GM23338 (cell line): ENCODE measurements around the gene DOCK3. TPM values are rescaled to one million over a fixed set of nuclear protein-coding genes. Genes with fewer than 3 reads are reported as not detected.
"Not testable (repeated sequence)": the region's sequence is repeated elsewhere in the genome, so short reads cannot be mapped to it uniquely, and the experiment has no call there.

ENCODE experiments used
- ATAC-seq: fragments of 200-7000 bp; cut with Tn5 transposase; 3 replicates; pipeline ENCODE4 v1.9.1; 2020
- DNase-seq: peaks from one replicate; pipeline ENCODE4 v3.0.0-alpha.2; 2015; ENCODE audit warnings: low spot score
- H2AFZ ChIP-seq: fragments of 200-600 bp; sonication (generic); 2 replicates; pipeline ENCODE4 v1.8.0; 2016; ENCODE audit warnings: antibody characterized with exemption, mild to moderate bottlenecking, moderate library complexity
- H3F3A ChIP-seq: fragments of 200-600 bp; sonication (generic); replicated peaks from 2 replicates; pipeline ENCODE4 v1.8.0; 2017; ENCODE audit warnings: antibody characterized with exemption, mixed run types, low read depth
- H3K27ac ChIP-seq: fragments of 200-600 bp; sonication (generic); 2 replicates; pipeline ENCODE4 v1.6.1; 2016; ENCODE audit warnings: low read depth
- H3K27me3 ChIP-seq: fragments of 200-600 bp; sonication (generic); 2 replicates; pipeline ENCODE4 v1.8.0; 2016; ENCODE audit warnings: mild to moderate bottlenecking, mixed run types, moderate library complexity; ENCODE audit not compliant: insufficient read depth
- H3K36me3 ChIP-seq: fragments of 200-600 bp; sonication (generic); 2 replicates; pipeline ENCODE4 v1.8.0; 2016; ENCODE audit warnings: mild to moderate bottlenecking; ENCODE audit not compliant: insufficient read depth
- H3K4me1 ChIP-seq: fragments of 200-600 bp; sonication (generic); 2 replicates; pipeline ENCODE4 v1.8.0; 2016; ENCODE audit warnings: mild to moderate bottlenecking, moderate library complexity; ENCODE audit not compliant: insufficient read depth
- H3K4me2 ChIP-seq: fragments of 200-600 bp; sonication (generic); 2 replicates; pipeline ENCODE4 v1.7.1; 2017; ENCODE audit warnings: mixed run types
- H3K4me3 ChIP-seq: fragments of 200-600 bp; sonication (generic); 2 replicates; pipeline ENCODE4 v1.6.1; 2016; ENCODE audit warnings: mixed run types
- H3K79me2 ChIP-seq: fragments of 200-600 bp; sonication (generic); replicated peaks from 2 replicates; pipeline ENCODE4 v1.8.0; 2017; ENCODE audit warnings: mild to moderate bottlenecking; ENCODE audit not compliant: insufficient read depth
- H3K9me2 ChIP-seq: fragments of 200-600 bp; sonication (generic); 2 replicates; pipeline ENCODE4 v1.8.0; 2017; ENCODE audit not compliant: insufficient read depth
- H4K20me1 ChIP-seq: fragments of 200-600 bp; sonication (generic); replicated peaks from 2 replicates; pipeline ENCODE4 v1.8.0; 2017; ENCODE audit warnings: mild to moderate bottlenecking; ENCODE audit not compliant: insufficient read depth
- H3K27ac Mint-ChIP-seq: 2 replicates; pipeline ENCODE4 v1.8.0; 2020; ENCODE audit warnings: inconsistent platforms, mild to moderate bottlenecking, moderate library complexity, mixed read lengths
- H3K27me3 Mint-ChIP-seq: 3 replicates; pipeline ENCODE4 v1.8.0; 2022; ENCODE audit warnings: low read depth, mild to moderate bottlenecking, moderate library complexity, mixed read lengths, inconsistent platforms; ENCODE audit not compliant: insufficient read depth, poor library complexity
- H3K36me3 Mint-ChIP-seq: 3 replicates; pipeline ENCODE4 v1.8.0; 2021; ENCODE audit warnings: low read depth, mild to moderate bottlenecking, inconsistent platforms, moderate library complexity, mixed read lengths
- H3K4me1 Mint-ChIP-seq: 3 replicates; pipeline ENCODE4 v1.8.0; 2020; ENCODE audit warnings: mild to moderate bottlenecking, inconsistent platforms, mixed read lengths
- H3K4me3 Mint-ChIP-seq: 3 replicates; pipeline ENCODE4 v1.8.0; 2021; ENCODE audit warnings: moderate library complexity, mild to moderate bottlenecking, inconsistent platforms, mixed read lengths
- H3K9me3 Mint-ChIP-seq: 3 replicates; pipeline ENCODE4 v1.8.0; 2020; ENCODE audit warnings: moderate library complexity, mild to moderate bottlenecking, inconsistent platforms, mixed read lengths
- CREB1 ChIP-seq: fragments of 250-450 bp; sonication (Bioruptor Pico); IDR thresholded peaks from 2 replicates; pipeline ENCODE4 v1.5.0; 2020; ENCODE audit warnings: low read depth, mild to moderate bottlenecking, moderate library complexity
- EZH2 ChIP-seq: fragments of 200-600 bp; sonication (generic); IDR thresholded peaks from one replicate; pipeline ENCODE4 v1.8.0; 2017; ENCODE audit warnings: antibody characterized with exemption, mild to moderate bottlenecking, low read depth; ENCODE audit not compliant: unreplicated experiment
- JUNB ChIP-seq: IDR thresholded peaks from one replicate; pipeline ENCODE4 v1.6.1; 2016; ENCODE audit warnings: antibody characterized with exemption; ENCODE audit not compliant: unreplicated experiment
- NANOG ChIP-seq: IDR thresholded peaks from 2 replicates; pipeline ENCODE4 v1.6.1; 2016; ENCODE audit warnings: antibody characterized with exemption, borderline replicate concordance
- ZNF331 ChIP-seq: fragments of 250-450 bp; sonication (Bioruptor Pico); IDR thresholded peaks from 2 replicates; pipeline ENCODE4 v1.5.0; 2020; ENCODE audit warnings: low read depth, mild to moderate bottlenecking, moderate library complexity
- polyA plus RNA-seq: library from polyadenylated mRNA; unstranded; fragments of >200 nt; fragmentation: Nextera tagmentation; extraction: Ambion mirVana; gene quantifications from 2 replicates; pipeline ENCODE4 v1.2.1, GENCODE V29; 2016
- total RNA-seq: library from RNA; depleted of rRNA; stranded (reverse); fragments of >200 nt; shearing (Covaris generic); gene quantifications from 2 replicates; pipeline ENCODE4 v1.2.3, GENCODE V29; 2014
- TF ChIP-seq, protein P1 (sequence below): IDR thresholded peaks from 2 replicates; pipeline ENCODE4 v1.6.1; 2016; ENCODE audit warnings: antibody characterized with exemption
- TF ChIP-seq, protein P2 (sequence below), 2 experiments: fragments of 200-600 bp in 1 of 2; sonication (generic) in 1 of 2; conservative IDR thresholded peaks; 2 replicates each; pipeline versions ENCODE4 v1.5.1 to v1.6.1; 2016 to 2017; ENCODE audit warnings: antibody characterized with exemption in 2 of 2, low read depth in 2 of 2, mild to moderate bottlenecking in 2 of 2, moderate library complexity in 1 of 2
- TF ChIP-seq, protein P3 (sequence below): IDR thresholded peaks from one replicate; pipeline ENCODE4 v1.6.1; 2018; ENCODE audit warnings: antibody characterized with exemption; ENCODE audit not compliant: unreplicated experiment

DOCK3 gene
- total and polyA plus RNA-seq, 2 experiments from 2014 or later: 2.4 to 5.6 TPM

DNA sequence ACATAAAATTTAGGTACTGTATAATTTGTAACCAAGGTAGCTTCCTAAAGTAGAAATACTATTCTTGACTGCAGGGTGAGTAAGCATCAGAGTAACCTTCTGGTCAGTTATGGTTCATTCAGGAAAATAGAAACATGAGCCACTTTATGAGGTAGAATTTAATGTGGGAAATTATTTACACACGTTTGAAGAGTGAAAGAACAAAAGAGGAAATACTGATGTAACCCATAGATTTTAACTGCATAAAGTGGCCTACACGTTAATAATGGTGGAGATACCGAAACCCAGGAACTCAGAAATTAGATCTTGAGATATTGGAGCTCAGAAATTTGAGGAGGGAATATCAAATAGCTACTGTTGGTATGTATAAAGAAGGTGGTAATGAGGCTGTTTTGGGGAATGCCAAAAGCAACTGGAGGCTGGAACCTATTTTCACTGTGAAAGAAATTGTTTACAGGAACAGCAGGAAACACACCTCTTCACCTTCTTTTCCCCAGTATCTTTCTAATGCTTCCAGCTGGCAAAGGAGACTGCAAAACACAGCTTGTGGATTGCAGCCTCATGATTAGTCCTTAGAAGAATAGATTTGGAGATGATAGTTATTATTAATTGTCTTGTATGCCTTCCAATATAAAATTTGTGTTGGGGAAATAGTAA is 216.1 kb downstream of the DOCK3 start:
- peaks cover 3% of the 10 kb centered on the region; the same call in 2 of the 3 replicates for H3K9me3 Mint-ChIP-seq
- Histone ChIP-seq H3K4me1 (peaks cover 28% of the 10 kb centered on the region), H3K27me3 (no peaks in the 10 kb centered on the region), H3F3A (no peaks in the 10 kb centered on the region), H3K79me2 (no peaks in the 10 kb centered on the region), H3K4me3 (peak overlapping the region; percentile 31; the same call in 1 of the 2 replicates), H4K20me1 (no peaks in the 10 kb centered on the region), H2AFZ (no peak overlapping the region), H3K27ac (peak overlapping the region; percentile 52), H3K9me2 (no peaks in the 10 kb centered on the region), H3K4me2 (peak overlapping the region; percentile 64), H3K36me3 (no peaks in the 10 kb centered on the region)
- peaks cover 11% of the 10 kb centered on the region for H3K27me3 Mint-ChIP-seq
- no peaks in the 10 kb centered on the region; the same call in 2 of the 3 replicates for H3K36me3 Mint-ChIP-seq
- H3K4me1 Mint-ChIP-seq: peaks cover 38% of the 10 kb centered on the region
- peak; percentile 59 for DNase-seq
- peak overlapping the region; percentile 50 for H3K4me3 Mint-ChIP-seq
- H3K27ac Mint-ChIP-seq: peak overlapping the region; percentile 53
- peak; percentile 72; the same call in 1 of the 2 replicates for TF ChIP-seq NANOG
- TF ChIP-seq EZH2: no peak
- no peak for TF ChIP-seq JUNB
- TF ChIP-seq ZNF331 (CRISPR knock-in tag): no peak
- TF ChIP-seq, protein P1, sequence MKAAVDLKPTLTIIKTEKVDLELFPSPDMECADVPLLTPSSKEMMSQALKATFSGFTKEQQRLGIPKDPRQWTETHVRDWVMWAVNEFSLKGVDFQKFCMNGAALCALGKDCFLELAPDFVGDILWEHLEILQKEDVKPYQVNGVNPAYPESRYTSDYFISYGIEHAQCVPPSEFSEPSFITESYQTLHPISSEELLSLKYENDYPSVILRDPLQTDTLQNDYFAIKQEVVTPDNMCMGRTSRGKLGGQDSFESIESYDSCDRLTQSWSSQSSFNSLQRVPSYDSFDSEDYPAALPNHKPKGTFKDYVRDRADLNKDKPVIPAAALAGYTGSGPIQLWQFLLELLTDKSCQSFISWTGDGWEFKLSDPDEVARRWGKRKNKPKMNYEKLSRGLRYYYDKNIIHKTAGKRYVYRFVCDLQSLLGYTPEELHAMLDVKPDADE: no peak
- ATAC-seq: peak; percentile 90

DNA sequence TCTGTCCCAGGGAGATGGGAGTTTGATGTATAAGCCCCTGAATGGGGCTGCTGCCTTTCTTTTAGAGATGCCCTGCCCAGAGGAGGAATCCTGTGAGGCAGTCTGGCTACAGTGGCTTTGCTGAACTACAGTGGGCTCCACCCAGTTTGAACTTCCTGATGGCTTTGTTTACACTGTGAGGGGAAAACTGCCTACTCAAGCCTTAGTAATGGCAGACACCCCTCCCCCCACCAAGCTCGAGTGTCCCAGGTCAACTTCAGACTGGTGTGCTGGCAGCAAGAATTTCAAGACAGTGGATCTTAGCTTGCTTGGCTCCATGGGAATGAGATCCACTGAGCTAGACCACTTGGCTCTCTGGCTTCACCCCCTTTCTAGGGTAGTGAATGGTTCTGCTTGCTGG is 226.4 kb downstream of the DOCK3 start:
- H3K9me3 Mint-ChIP-seq, H3K27ac Mint-ChIP-seq, H4K20me1 ChIP-seq, H3K27ac ChIP-seq, H3K36me3 Mint-ChIP-seq, H3K36me3 ChIP-seq, H2AFZ ChIP-seq, H3K4me3 Mint-ChIP-seq, H3K27me3 Mint-ChIP-seq, H3K9me2 ChIP-seq, H3F3A ChIP-seq, H3K27me3 ChIP-seq, H3K4me3 ChIP-seq: not testable (repeated sequence)
- Histone ChIP-seq H3K79me2 (peaks cover 10% of the 10 kb centered on the region), H3K4me1 (peaks cover 12% of the 10 kb centered on the region), H3K4me2 (peak overlapping the region; percentile 69)
- ATAC-seq: peak; percentile 55
- peak; percentile 53 for DNase-seq
- peaks cover 23% of the 10 kb centered on the region for H3K4me1 Mint-ChIP-seq

DNA sequence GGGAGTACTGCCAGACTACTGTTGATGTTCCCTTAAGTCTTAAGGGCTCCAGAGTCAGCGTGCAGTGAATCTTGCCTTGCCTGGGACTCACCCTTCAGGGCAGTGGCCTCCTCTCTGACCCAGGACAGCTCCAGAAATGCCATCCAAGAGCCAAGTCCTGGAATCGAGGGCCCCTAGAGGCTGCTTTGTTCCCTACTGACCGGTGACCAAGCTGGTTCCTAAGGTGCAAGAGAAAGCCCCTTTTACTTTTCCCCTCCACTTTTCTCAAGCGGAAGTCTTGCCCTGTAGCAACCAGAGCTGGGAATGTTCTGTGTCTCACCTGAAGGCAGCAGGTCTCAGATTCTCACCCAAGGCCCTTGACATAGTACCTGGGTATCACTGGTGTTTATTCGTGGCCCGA is 238.0 kb downstream of the DOCK3 start:
- Histone ChIP-seq H3K9me2 (peaks cover 6% of the 10 kb centered on the region; the same call in 1 of the 2 replicates), H3F3A (no peaks in the 10 kb centered on the region), H3K4me1 (0 out of 2 replicates have a peak, but pooled peaks cover 2% of the 10 kb centered on the region), H3K4me3 (no peak overlapping the region), H3K36me3 (no peaks in the 10 kb centered on the region), H2AFZ (no peak overlapping the region), H3K27me3 (no peaks in the 10 kb centered on the region), H3K27ac (no peak overlapping the region), H4K20me1 (no peaks in the 10 kb centered on the region), H3K79me2 (peaks cover 15% of the 10 kb centered on the region), H3K4me2 (no peak overlapping the region)
- H3K4me1 Mint-ChIP-seq: peaks cover 5% of the 10 kb centered on the region; the same call in 1 of the 3 replicates
- peaks cover 2% of the 10 kb centered on the region; the same call in 2 of the 3 replicates for H3K9me3 Mint-ChIP-seq
- no peak for TF ChIP-seq CREB1 (CRISPR knock-in tag)
- TF ChIP-seq, protein P2, sequence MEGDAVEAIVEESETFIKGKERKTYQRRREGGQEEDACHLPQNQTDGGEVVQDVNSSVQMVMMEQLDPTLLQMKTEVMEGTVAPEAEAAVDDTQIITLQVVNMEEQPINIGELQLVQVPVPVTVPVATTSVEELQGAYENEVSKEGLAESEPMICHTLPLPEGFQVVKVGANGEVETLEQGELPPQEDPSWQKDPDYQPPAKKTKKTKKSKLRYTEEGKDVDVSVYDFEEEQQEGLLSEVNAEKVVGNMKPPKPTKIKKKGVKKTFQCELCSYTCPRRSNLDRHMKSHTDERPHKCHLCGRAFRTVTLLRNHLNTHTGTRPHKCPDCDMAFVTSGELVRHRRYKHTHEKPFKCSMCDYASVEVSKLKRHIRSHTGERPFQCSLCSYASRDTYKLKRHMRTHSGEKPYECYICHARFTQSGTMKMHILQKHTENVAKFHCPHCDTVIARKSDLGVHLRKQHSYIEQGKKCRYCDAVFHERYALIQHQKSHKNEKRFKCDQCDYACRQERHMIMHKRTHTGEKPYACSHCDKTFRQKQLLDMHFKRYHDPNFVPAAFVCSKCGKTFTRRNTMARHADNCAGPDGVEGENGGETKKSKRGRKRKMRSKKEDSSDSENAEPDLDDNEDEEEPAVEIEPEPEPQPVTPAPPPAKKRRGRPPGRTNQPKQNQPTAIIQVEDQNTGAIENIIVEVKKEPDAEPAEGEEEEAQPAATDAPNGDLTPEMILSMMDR (conservative IDR thresholded peaks at IDR 0.05; ENCODE audit: low read depth in 2 of 2): peak in 1 of 2 experiments; percentile 23; a peak in 2 of 4 replicates
- TF ChIP-seq, protein P3, sequence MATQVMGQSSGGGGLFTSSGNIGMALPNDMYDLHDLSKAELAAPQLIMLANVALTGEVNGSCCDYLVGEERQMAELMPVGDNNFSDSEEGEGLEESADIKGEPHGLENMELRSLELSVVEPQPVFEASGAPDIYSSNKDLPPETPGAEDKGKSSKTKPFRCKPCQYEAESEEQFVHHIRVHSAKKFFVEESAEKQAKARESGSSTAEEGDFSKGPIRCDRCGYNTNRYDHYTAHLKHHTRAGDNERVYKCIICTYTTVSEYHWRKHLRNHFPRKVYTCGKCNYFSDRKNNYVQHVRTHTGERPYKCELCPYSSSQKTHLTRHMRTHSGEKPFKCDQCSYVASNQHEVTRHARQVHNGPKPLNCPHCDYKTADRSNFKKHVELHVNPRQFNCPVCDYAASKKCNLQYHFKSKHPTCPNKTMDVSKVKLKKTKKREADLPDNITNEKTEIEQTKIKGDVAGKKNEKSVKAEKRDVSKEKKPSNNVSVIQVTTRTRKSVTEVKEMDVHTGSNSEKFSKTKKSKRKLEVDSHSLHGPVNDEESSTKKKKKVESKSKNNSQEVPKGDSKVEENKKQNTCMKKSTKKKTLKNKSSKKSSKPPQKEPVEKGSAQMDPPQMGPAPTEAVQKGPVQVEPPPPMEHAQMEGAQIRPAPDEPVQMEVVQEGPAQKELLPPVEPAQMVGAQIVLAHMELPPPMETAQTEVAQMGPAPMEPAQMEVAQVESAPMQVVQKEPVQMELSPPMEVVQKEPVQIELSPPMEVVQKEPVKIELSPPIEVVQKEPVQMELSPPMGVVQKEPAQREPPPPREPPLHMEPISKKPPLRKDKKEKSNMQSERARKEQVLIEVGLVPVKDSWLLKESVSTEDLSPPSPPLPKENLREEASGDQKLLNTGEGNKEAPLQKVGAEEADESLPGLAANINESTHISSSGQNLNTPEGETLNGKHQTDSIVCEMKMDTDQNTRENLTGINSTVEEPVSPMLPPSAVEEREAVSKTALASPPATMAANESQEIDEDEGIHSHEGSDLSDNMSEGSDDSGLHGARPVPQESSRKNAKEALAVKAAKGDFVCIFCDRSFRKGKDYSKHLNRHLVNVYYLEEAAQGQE: peak; percentile 21
- H3K27ac Mint-ChIP-seq: no peak overlapping the region
- no peaks in the 10 kb centered on the region for H3K27me3 Mint-ChIP-seq
- no peak overlapping the region for H3K4me3 Mint-ChIP-seq
- peak; percentile 28 for DNase-seq
- H3K36me3 Mint-ChIP-seq: peaks cover 1% of the 10 kb centered on the region; the same call in 1 of the 3 replicates
- ATAC-seq: peak; percentile 66
